GM21390 (cell line): ENCODE measurements around the gene TAS2R41.
"Not testable (repeated sequence)": the region's sequence is repeated elsewhere in the genome, so short reads cannot be mapped to it uniquely, and the experiment has no call there.

ENCODE experiments used
- ATAC-seq: cut with Tn5 transposase; IDR thresholded peaks from one replicate; pipeline ENCODE4 v1.9.1; 2021; ENCODE audit not compliant: unreplicated experiment

TAS2R41 gene

GRCh38 chr7:143456992-143457793 is 20.5 kb upstream of the TAS2R41 start:
- ATAC-seq, result no peak

GRCh38 chr7:143458263-143458662 is 19.4 kb upstream of the TAS2R41 start:
- ATAC-seq, result peak; percentile 61

DNA sequence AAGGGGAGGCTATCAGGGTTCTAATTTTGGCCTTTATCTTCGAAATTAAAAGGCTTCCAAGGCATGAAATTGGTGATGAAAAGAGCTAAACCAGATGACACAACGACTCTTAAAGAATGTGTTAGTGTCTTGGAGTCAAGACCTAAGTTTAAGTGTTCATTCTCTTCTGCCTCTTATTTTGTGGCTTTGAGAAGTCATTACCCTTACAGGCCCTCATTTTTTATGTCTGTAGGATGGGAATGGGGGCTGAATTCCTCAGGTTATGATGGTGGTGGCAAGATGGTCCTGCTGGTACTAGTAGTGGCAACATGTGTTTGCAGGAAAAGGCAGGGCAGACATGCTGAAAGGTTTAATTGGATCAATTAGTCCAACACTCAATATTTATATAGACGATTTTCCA is 19.0 kb upstream of the TAS2R41 start:
- ATAC-seq, result no peak

DNA sequence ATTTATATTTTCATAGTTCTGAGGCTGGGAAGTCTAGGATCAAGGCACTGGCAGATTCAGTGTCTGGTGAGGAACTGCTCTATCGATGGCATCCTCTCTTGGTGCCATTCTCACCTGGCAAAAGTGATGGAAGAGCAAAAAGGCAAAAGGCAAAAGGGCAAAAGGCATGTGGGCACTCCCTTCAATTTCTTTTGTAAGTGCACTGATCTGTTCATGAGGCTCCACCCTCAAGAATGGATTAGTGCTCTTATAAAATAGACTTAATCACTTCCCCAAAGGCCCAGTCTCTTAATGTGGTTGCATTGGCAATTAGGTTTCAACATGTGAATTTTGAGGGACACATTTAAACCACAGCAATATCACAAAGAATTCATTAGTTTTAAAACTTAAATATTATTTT is 18.3 kb upstream of the TAS2R41 start:
- no peak for ATAC-seq

DNA sequence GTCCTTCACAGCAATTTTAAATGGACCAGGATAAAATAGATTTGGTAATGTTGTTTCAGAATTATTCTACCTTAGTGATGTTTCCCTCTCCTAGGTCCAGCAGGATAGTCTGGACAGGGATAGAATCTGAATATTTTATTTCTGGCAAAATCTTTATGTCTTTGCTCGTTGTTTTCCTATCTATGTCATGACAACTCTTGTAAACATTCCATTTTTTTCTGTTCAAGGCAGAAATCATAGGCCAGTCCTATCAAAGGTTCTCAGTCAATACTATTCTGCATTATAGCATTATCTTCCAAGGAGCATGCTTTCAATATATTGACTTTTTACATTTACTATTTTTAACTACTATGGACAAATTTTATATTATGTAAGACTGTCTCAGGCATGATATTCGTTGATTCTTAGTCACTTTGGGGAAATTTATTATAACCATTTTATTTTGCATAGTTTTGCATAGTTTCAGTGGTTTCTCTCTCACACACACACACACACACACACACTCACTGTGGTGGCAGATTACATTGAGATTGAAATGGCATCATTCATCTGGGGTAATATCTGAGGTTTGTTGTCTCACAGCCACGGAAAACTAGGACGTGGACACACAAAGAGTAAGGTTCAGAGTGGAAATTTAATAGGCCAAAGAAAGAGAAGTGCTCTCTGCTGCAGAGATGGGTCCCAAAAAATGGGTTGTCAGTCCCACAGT is 17.2 kb upstream of the TAS2R41 start:
- ATAC-seq, result no peak

DNA sequence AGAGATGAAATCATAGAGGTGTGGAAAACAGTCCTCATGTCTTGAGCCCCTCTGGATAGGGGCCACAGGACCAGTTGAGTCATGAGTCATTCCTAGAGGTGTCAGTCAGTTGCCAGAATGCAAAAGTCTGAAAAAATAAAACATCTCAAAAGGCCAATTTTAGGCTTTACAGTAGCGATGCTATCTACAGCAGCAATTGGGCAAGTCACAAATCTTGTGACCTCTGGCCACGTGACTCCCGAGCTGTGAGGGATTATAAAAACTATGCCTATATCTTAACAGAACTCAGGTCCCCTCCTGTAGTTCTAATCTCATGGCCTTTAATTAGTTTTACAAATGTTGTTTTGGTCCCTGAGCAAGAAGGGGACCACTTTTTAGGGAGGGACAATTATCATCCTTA is 15.6 kb upstream of the TAS2R41 start:
- ATAC-seq, result no peak

DNA sequence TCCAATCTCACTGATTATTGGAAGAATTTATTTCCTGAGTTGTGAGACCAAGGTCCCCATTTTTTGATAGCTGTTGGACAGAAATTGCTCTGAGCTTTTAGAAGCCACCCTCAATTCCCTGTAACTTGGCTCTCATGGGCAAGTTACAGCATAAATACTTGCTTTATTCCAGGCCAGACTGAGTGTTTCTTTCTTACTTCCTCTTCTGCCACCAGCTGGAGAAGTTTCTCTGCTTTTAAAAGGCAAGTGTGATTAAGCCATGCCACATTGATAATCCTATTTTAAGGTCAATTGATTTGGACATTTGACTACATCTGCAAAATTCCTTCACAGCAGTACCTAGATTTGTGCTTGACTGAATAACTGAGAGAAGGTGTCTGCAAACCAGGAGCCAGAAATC is 14.1 kb upstream of the TAS2R41 start:
- ATAC-seq, result no peak

- no peak for ATAC-seq
These were observed 13.7 kb upstream of the TAS2R41 start for GRCh38 chr7:143463957-143464356.

DNA sequence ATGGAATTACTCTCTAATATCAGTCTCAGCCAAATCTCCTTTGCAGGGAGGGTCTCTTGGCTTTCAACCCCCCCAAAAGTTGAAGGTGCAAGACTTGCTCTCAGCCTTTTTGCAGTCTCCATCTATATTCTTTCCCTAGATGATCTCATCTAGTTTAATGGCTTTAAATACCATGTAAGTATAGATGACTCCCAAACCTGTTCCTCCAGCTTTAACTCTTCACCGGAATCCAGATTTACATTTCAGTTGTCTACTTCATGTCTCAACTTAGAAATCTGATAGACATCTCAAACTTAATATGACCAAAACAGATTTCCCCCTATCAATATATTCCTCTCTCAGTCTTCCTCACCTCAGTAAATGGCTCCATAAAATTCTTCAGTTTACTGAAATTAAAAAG is 9.9 kb upstream of the TAS2R41 start:
- ATAC-seq, result no peak

DNA sequence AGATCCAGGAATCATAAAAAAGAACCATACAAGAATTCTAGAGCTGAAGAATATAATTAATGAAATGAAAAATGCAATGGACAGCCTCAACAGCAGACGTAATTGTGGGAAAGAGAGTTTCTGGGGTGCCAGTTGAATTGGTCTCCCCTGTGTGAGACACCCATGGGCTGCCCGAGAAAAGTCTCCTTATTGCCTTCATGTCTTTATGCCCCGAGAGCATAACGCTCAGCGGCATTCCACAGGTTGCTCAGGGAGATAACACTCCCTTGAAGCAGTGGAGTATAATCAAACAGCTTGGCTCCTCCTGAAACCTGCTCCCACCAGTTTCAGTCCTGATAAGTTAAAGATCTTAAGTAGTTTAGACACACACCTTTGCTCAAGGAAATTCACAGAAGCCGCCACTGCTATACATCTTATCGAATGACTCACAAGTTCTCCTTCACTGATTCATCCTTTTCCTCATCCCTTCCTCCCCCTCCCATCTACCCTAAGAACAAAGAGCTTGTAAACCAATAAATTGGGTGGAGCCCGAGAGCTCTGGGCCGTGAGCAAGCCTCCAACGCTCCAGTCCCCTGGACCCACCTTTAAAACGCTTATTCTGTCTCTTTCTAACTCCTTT is 5.5 kb upstream of the TAS2R41 start:
- ATAC-seq, result not testable (repeated sequence)

DNA sequence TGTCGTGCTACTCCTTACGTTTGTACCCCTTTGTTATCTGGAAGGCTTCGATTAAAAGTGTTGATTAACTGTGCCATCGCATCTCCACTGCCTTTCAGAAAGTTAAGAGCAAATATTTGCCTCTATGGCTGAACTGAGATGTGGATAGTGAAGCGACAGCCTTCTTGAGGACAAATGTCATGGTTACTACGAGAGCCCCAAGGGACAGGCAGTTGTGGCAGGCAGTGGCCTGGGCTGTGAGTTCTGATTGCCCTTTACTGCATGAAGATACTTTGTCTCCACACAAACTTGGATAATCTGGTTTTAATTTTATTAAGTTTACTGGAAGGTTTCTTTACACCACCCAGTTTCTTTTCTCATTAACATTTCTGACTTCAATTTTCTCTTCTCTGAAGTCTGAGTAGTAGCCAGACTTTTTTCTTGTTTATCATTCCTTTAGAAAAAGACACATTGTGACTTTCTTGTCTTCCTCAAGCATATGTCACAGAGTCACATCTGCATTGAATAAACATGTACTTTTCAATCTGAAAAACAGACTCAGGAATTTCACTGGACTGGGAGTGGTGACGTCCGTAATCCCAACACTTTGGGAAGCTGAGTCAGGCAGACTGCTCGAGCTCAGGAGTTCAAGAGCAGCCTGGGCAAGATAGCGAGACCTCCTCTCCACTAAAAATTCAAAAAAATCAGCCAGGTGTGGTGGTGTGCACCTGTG is 1.5 kb downstream of the TAS2R41 start:
- ATAC-seq, result no peak

DNA sequence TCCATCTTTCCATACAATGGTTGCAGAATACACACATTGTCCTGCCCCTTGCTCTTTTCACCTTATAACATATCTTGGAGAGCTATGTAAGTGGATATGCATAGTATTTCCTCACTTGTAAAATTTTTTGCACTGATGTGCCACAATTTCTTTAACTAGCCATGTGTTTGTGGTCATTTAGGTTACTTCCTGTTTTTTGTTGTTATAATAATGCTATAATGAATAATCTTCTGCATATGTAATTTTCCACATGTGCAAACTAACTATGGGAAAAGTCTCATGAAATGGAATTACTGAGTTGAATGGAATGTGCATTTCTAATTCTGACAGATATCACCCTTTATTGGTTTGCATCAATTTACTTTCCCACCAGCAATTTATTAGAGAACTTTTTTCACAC is 2.8 kb downstream of the TAS2R41 start:
- ATAC-seq, result no peak

DNA sequence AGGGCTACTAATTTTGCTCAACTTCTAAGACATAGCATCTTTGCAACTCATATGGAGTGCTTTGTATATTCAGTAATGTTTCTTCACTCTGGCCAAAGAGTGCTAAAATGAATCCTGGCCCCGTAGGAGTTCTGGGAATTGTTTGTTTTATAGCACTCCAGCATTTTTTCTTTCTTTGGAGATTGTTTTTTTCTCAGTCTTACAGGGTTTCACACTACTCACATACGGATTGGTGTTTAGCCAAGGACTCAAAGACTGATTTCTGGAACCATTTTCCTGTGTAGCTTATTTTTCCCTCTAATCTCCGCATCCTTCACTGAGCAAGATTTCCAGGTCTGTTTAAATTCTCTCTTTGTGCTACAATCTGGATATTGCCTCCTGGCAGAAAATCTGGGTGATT is 6.4 kb downstream of the TAS2R41 start:
- no peak for ATAC-seq

DNA sequence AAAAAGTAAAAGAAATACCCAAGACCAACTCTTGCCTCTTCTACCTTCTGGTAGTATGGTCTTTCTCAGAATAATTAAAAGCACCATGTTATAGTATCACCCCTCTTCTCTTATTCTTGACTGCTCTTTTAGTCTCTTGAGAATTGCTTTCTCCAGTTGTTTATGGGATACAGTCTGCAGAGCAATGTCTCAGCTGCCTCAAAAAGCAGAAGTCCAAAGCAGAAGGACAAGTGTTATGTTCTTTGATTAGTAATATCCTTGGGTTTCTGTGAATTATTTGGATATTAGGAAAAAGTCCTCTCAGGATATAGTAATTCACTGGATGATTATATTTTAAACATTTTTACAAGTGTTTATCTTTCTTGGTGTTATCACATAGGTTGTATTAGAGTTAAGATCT is 7.4 kb downstream of the TAS2R41 start:
- no peak for ATAC-seq

- no peak for ATAC-seq
These were observed 7.8 kb downstream of the TAS2R41 start for GRCh38 chr7:143485500-143485899.

GRCh38 chr7:143486266-143486665 is 8.6 kb downstream of the TAS2R41 start:
- not testable (repeated sequence) for ATAC-seq

- ATAC-seq, result no peak
These were observed 9.4 kb downstream of the TAS2R41 start for GRCh38 chr7:143487061-143487460.

GRCh38 chr7:143487566-143487965 is 9.9 kb downstream of the TAS2R41 start:
- ATAC-seq, result peak; percentile 50

- ATAC-seq, result no peak
These were observed 13.1 kb downstream of the TAS2R41 start for GRCh38 chr7:143490717-143491306.

DNA sequence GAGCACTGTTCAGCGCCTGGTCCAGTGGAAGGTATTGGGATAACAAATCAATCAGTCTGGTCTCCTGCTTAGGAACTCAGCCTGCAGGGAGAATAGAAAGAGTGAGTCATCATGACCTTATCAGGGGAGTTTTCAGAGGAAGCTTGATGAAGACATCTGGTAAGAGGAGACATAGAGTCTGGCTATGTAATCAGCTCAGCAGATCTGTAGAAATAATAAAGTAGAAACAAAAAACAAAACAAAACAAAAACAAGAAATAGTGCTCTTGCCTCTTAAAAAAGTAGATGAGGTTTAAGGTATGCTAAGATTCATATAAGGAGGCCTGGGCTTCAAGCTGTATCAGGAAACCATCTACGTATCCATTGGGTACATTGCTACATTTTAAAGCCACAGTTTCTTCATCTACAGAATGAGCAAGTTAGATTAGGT is 14.4 kb downstream of the TAS2R41 start:
- no peak for ATAC-seq
